Keratinocyte (primary cell): ENCODE data around the gene CCDC107. TPM values are rescaled to one million over a fixed set of nuclear protein-coding genes. Genes with fewer than 3 reads are reported as not detected.
A peak's percentile ranks its signal among the peaks of the same experiment; 100 is the strongest.

Source experiments
- DNase-seq: peaks from one replicate; pipeline ENCODE4 v3.0.0-alpha.2; 2011; ENCODE audit warnings: low read depth, missing footprints, low spot score
- FAIRE-seq: peaks from 2 replicates; lab custom pipeline; 2011; peaks lifted over from hg19 to GRCh38; lab: Jason Lieb, UNC
- H2AFZ ChIP-seq: 2 replicates; pipeline ENCODE4 v1.6.0; 2012; ENCODE audit warnings: low read length, control low read depth, inconsistent platforms; ENCODE audit not compliant: control insufficient read depth
- H3K27ac ChIP-seq: 2 replicates; pipeline ENCODE4 v1.5.1; 2011; ENCODE audit warnings: low read length; ENCODE audit not compliant: control insufficient read depth, insufficient read depth
- H3K27me3 ChIP-seq: 3 replicates; pipeline ENCODE4 v1.6.0; 2011; ENCODE audit warnings: low read length; ENCODE audit not compliant: control insufficient read depth, insufficient read depth; ENCODE audit errors: extremely low read depth
- H3K36me3 ChIP-seq, 2 experiments: 2 replicates in 1 of 2; 3 replicates in 1 of 2; pipeline ENCODE4 v1.5.1; 2011; ENCODE audit warnings: low read length in 2 of 2, mild to moderate bottlenecking in 1 of 2; ENCODE audit not compliant: control insufficient read depth in 2 of 2, insufficient read depth in 2 of 2; ENCODE audit errors: extremely low read depth in 1 of 2
- H3K4me1 ChIP-seq: 3 replicates; pipeline ENCODE4 v1.5.1; 2011; ENCODE audit warnings: low read length; ENCODE audit not compliant: control insufficient read depth, insufficient read depth; ENCODE audit errors: extremely low read depth
- H3K4me2 ChIP-seq: 3 replicates; pipeline ENCODE4 v1.6.0; 2011; ENCODE audit warnings: low read depth, low read length; ENCODE audit not compliant: control insufficient read depth, insufficient read depth; ENCODE audit errors: extremely low read depth
- H3K4me3 ChIP-seq, 3 experiments: fragments of 200-600 bp in 1 of 3; sonication (generic) in 1 of 3; 2 replicates in 2 of 3; 3 replicates in 1 of 3; pipeline ENCODE4 v1.5.1; 2011 to 2016; ENCODE audit warnings: low read length in 3 of 3, mild to moderate bottlenecking in 3 of 3, control low read depth in 2 of 3, inconsistent platforms in 1 of 3, low read depth in 1 of 3, mixed read lengths in 1 of 3, mixed run types in 1 of 3, moderate library complexity in 1 of 3; ENCODE audit not compliant: control insufficient read depth in 2 of 3, insufficient read depth in 2 of 3; ENCODE audit errors: extremely low read depth in 1 of 3
- H3K79me2 ChIP-seq: 2 replicates; pipeline ENCODE4 v1.6.0; 2012; ENCODE audit warnings: low read length; ENCODE audit not compliant: control insufficient read depth, insufficient read depth
- H3K9ac ChIP-seq: 3 replicates; pipeline ENCODE4 v1.6.0; 2011; ENCODE audit warnings: low read length; ENCODE audit not compliant: control insufficient read depth, insufficient read depth; ENCODE audit errors: extremely low read depth
- H3K9me1 ChIP-seq: 3 replicates; pipeline ENCODE4 v1.6.0; 2011; ENCODE audit warnings: low read length; ENCODE audit not compliant: control insufficient read depth, insufficient read depth; ENCODE audit errors: extremely low read depth
- H3K9me3 ChIP-seq: 2 replicates; pipeline ENCODE4 v1.5.1; 2012; ENCODE audit warnings: low read depth, low read length; ENCODE audit not compliant: control insufficient read depth
- H4K20me1 ChIP-seq: 3 replicates; pipeline ENCODE4 v1.6.0; 2011; ENCODE audit warnings: low read length; ENCODE audit not compliant: control insufficient read depth, insufficient read depth; ENCODE audit errors: extremely low read depth
- CTCF ChIP-seq, 3 experiments: IDR thresholded peaks in 1 of 3; conservative IDR thresholded peaks in 1 of 3; optimal IDR thresholded peaks in 1 of 3; 2 replicates in 2 of 3; 3 replicates in 1 of 3; pipeline versions ENCODE3 to v1.5.1; 2011; ENCODE audit warnings: low read length in 3 of 3, mild to moderate bottlenecking in 3 of 3, moderate library complexity in 2 of 3, control low read depth in 1 of 3, inconsistent platforms in 1 of 3; ENCODE audit not compliant: insufficient read depth in 2 of 3; ENCODE audit errors: extremely low read depth in 1 of 3
- EZH2 ChIP-seq: IDR thresholded peaks from one replicate; pipeline ENCODE4 v1.6.1; 2012; ENCODE audit warnings: inconsistent platforms, mild to moderate bottlenecking, low read length, moderate library complexity
- dilution Hi-C: fragments of 300-500 bp; cut with MboI; formaldehyde crosslinking; loops from one replicate; pipeline ENCODE4 v1.7.0; 2020; ENCODE audit warnings: low sequenced_read_pairs; ENCODE audit not compliant: extremely low pct_ligation_motif_present
- polyA plus RNA-seq, 5 experiments: library from polyadenylated mRNA; depleted of rRNA in 3 of 5; stranded (reverse) in 3 of 5; stranded (forward) in 1 of 5; unstranded in 1 of 5; fragments of >200 nt; gene quantifications; 1 replicate in 1 of 5; 2 replicates in 3 of 5; 3 replicates in 1 of 5; pipeline versions ENCODE4 v1.2.1 to v1.2.3, GENCODE V29; 2011 to 2012; ENCODE audit warnings: missing spikeins in 2 of 5, low read depth in 1 of 5, low replicate concordance in 1 of 5

The CCDC107 gene
- polyA plus RNA-seq, 1 donor (not counting 4 experiments of a cell fraction or from before 2014, with no cell fraction given): 10.5 TPM

- Histone ChIP-seq H3K9me1 (no peaks in the 10 kb centered on the region), H3K27ac (no peak overlapping the region), H3K4me1 (peaks cover 16% of the 10 kb centered on the region), H3K79me2 (no peaks in the 10 kb centered on the region), H2AFZ (no peak overlapping the region), H3K9me3 (no peaks in the 10 kb centered on the region), H4K20me1 (no peaks in the 10 kb centered on the region), H3K27me3 (no peaks in the 10 kb centered on the region), H3K4me2 (no peak overlapping the region), H3K36me3 (peaks cover 4 to 6% of the 10 kb centered on the region in 2 experiments), H3K4me3 (no peak overlapping the region), H3K9ac (no peak overlapping the region)
- dilution Hi-C loops: no loop called here
- DNase-seq (no peak), FAIRE-seq (no peak)
- TF ChIP-seq CTCF (optimal IDR thresholded peaks at IDR 0.05 in 1 of 3, IDR thresholded peaks at IDR 0.05 in 1 of 3, conservative IDR thresholded peaks at IDR 0.05 in 1 of 3; ENCODE audit: extremely low read depth in 1 of 3, insufficient read depth in 2 of 3, low read length in 3 of 3): no peak
- no peak for TF ChIP-seq EZH2
Observed at GRCh38 chr9:35687306-35687705, 29.2 kb downstream of the CCDC107 start.

- H2AFZ ChIP-seq: no peak overlapping the region
- FAIRE-seq: no peak
- H3K9me3 ChIP-seq: no peaks in the 10 kb centered on the region
- H3K27ac ChIP-seq: no peak overlapping the region
- TF ChIP-seq CTCF (optimal IDR thresholded peaks at IDR 0.05 in 1 of 3, IDR thresholded peaks at IDR 0.05 in 1 of 3, conservative IDR thresholded peaks at IDR 0.05 in 1 of 3; ENCODE audit: extremely low read depth in 1 of 3, insufficient read depth in 2 of 3, low read length in 3 of 3) (no peak), EZH2 (no peak)
- H4K20me1 ChIP-seq: no peaks in the 10 kb centered on the region
- H3K79me2 ChIP-seq: no peaks in the 10 kb centered on the region
- DNase-seq: no peak
- H3K4me1 ChIP-seq: peaks cover 16% of the 10 kb centered on the region
- H3K9ac ChIP-seq: no peak overlapping the region
- H3K9me1 ChIP-seq: no peaks in the 10 kb centered on the region
- H3K4me3 ChIP-seq: peak overlapping the region in 1 of 3 experiments; percentile 35
- peak overlapping the region; percentile 73 for H3K4me2 ChIP-seq
- H3K36me3 ChIP-seq: peaks cover 0 to 4% of the 10 kb centered on the region in 2 experiments
- dilution Hi-C loops: no loop called here
- H3K27me3 ChIP-seq: no peaks in the 10 kb centered on the region
Observed at GRCh38 chr9:35687972-35688557, 30.0 kb downstream of the CCDC107 start.
